CD14-positive monocyte (primary cell): Measurements from ENCODE around the gene CACNA2D2. TPM values are rescaled to one million over a fixed set of nuclear protein-coding genes. Genes with fewer than 3 reads are reported as not detected.

Experiments used
- DNase-seq, 3 donors: peaks; one replicate each; pipeline ENCODE4 v3.0.0-alpha.2; 2011 to 2022
- H2AFZ ChIP-seq: 2 replicates; pipeline ENCODE4 v1.6.0; 2012; ENCODE audit warnings: mild to moderate bottlenecking, low read depth, low read length, inconsistent platforms; ENCODE audit not compliant: insufficient read depth, poor library complexity, severe bottlenecking
- H3K27ac ChIP-seq, 2 donors: 1 replicate in 1 of 2; 2 replicates in 1 of 2; pipeline ENCODE4 v1.5.1; 2012 to 2013; ENCODE audit warnings: low read length in 2 of 2, control low read depth in 1 of 2, inconsistent platforms in 1 of 2, low read depth in 1 of 2, mild to moderate bottlenecking in 1 of 2
- H3K27me3 ChIP-seq, 2 donors: one replicate each; pipeline versions ENCODE4 v1.6.0 to v1.6.1; 2011 to 2013; ENCODE audit warnings: low read length in 2 of 2; ENCODE audit not compliant: control insufficient read depth in 2 of 2, insufficient read depth in 2 of 2
- H3K36me3 ChIP-seq, 2 donors: replicated peaks in 1 of 2; 1 replicate in 1 of 2; 2 replicates in 1 of 2; pipeline versions ENCODE4 v1.5.1 to v1.6.1; 2012 to 2013; ENCODE audit warnings: low read length in 2 of 2, control low read depth in 1 of 2, inconsistent platforms in 1 of 2, mild to moderate bottlenecking in 1 of 2; ENCODE audit not compliant: insufficient read depth in 2 of 2, control insufficient read depth in 1 of 2
- H3K4me1 ChIP-seq, 2 donors: 1 replicate in 1 of 2; 2 replicates in 1 of 2; pipeline versions ENCODE4 v1.5.1 to v1.6.1; 2012 to 2013; ENCODE audit warnings: low read length in 2 of 2, control low read depth in 1 of 2, inconsistent platforms in 1 of 2, mild to moderate bottlenecking in 1 of 2, moderate library complexity in 1 of 2; ENCODE audit not compliant: insufficient read depth in 2 of 2, control insufficient read depth in 1 of 2
- H3K4me2 ChIP-seq: replicated peaks from 2 replicates; pipeline ENCODE3; 2012; ENCODE audit warnings: low read length, moderate library complexity, mild to moderate bottlenecking; ENCODE audit not compliant: poor library complexity, severe bottlenecking; ENCODE audit errors: extremely low read depth
- H3K4me3 ChIP-seq, 3 experiments: fragments of 200-600 bp in 1 of 3; sonication (generic) in 1 of 3; replicated peaks in 1 of 3; 1 replicate in 2 of 3; 2 replicates in 1 of 3; pipeline ENCODE4 v1.5.1; 2011 to 2013; ENCODE audit warnings: low read length in 3 of 3, mild to moderate bottlenecking in 3 of 3, control low read depth in 2 of 3, low read depth in 2 of 3, inconsistent platforms in 1 of 3, moderate library complexity in 1 of 3
- H3K79me2 ChIP-seq: 2 replicates; pipeline ENCODE4 v1.6.0; 2012; ENCODE audit warnings: mild to moderate bottlenecking, control low read depth, inconsistent platforms, low read length, moderate library complexity; ENCODE audit not compliant: insufficient read depth
- H3K9ac ChIP-seq: 2 replicates; pipeline ENCODE4 v1.6.0; 2017; ENCODE audit warnings: low read length, mild to moderate bottlenecking; ENCODE audit not compliant: insufficient read depth, poor library complexity, severe bottlenecking
- H3K9me3 ChIP-seq, 2 donors: replicated peaks in 1 of 2; 1 replicate in 1 of 2; 2 replicates in 1 of 2; pipeline versions ENCODE4 v1.5.1 to v1.6.1; 2012 to 2013; ENCODE audit warnings: low read length in 2 of 2, control low read depth in 1 of 2; ENCODE audit not compliant: control insufficient read depth in 1 of 2, insufficient read depth in 1 of 2
- H4K20me1 ChIP-seq: 2 replicates; pipeline ENCODE4 v1.6.0; 2012; ENCODE audit warnings: mild to moderate bottlenecking, low read length, control low read depth, moderate library complexity; ENCODE audit not compliant: insufficient read depth
- H3K27ac Mint-ChIP-seq, 7 donors: one replicate each; pipeline ENCODE4 v1.8.0; 2020; ENCODE audit warnings: mild to moderate bottlenecking in 7 of 7, mixed read lengths in 7 of 7, moderate library complexity in 6 of 7, inconsistent platforms in 2 of 7
- H3K27me3 Mint-ChIP-seq, 3 donors: one replicate each; pipeline ENCODE4 v1.8.0; 2021 to 2022; ENCODE audit warnings: low read depth in 3 of 3, mild to moderate bottlenecking in 3 of 3, mixed read lengths in 3 of 3, moderate library complexity in 3 of 3, inconsistent platforms in 1 of 3
- H3K36me3 Mint-ChIP-seq, 2 donors: one replicate each; pipeline ENCODE4 v1.8.0; 2020; ENCODE audit warnings: mixed read lengths in 2 of 2, inconsistent platforms in 1 of 2, mild to moderate bottlenecking in 1 of 2
- H3K4me1 Mint-ChIP-seq: one replicate; pipeline ENCODE4 v1.8.0; 2020; ENCODE audit warnings: mild to moderate bottlenecking, mixed read lengths
- H3K4me3 Mint-ChIP-seq, 2 donors: one replicate each; pipeline ENCODE4 v1.8.0; 2020; ENCODE audit warnings: mild to moderate bottlenecking in 2 of 2, mixed read lengths in 2 of 2, moderate library complexity in 1 of 2
- H3K9me3 Mint-ChIP-seq, 7 donors: one replicate each; pipeline ENCODE4 v1.8.0; 2020 to 2022; ENCODE audit warnings: mixed read lengths in 7 of 7, mild to moderate bottlenecking in 6 of 7, moderate library complexity in 6 of 7, inconsistent platforms in 2 of 7
- WGBS: methylation state at CpG from one replicate; pipeline ENCODE4 v1.1.5; 2013; ENCODE audit warnings: missing lambda C conversion rate; ENCODE audit not compliant: insufficient coverage; 5-methylcytosine and 5-hydroxymethylcytosine counted together
- intact Hi-C, 2 donors: fragments of 100-400 bp; cut with micrococcal nuclease; formaldehyde crosslinking; loops; one replicate each; pipeline versions ENCODE4 v1.15.0 to v1.15.1; 2023
- polyA plus RNA-seq, 3 donors: library from polyadenylated mRNA; depleted of rRNA in 1 of 3; unstranded in 2 of 3; stranded (reverse) in 1 of 3; fragments of 300-500 nt in 2 of 3; fragments of >200 nt in 1 of 3; fragmentation: Illumina TruSeq in 2 of 3; gene quantifications; 1 replicate in 2 of 3; 2 replicates in 1 of 3; pipeline ENCODE4 v1.2.3, GENCODE V29; 2012 to 2021
- TF ChIP-seq, protein P1 (sequence below): fragments of 200-600 bp; IDR thresholded peaks from one replicate; pipeline ENCODE4 v1.8.0; 2022; ENCODE audit warnings: antibody characterized with exemption, mild to moderate bottlenecking

Gene CACNA2D2
- polyA plus RNA-seq, 3 donors, result 0.09 to 0.16 TPM; not detected in 1

DNA sequence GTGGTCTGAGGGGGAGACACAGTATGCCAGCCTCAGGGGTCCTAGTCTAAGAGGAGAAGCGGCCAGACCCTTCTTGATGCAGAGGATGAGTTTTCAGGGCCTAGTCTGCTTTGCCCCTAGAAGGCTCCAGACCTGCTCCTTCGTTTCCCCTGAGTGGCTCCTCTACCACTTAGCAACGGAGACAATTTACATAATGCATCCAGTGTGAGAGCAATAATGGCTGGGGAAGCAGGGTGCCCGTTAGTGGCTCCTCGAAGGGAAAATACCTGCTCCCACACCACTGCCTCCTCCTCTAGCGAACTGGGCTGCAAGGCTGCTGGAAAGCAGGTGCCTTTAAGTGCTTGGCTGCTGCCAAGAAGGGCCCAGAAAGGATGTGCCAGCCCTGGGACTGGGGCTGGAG is 38.9 kb downstream of the CACNA2D2 start:
- no peak for DNase-seq
- Histone ChIP-seq H3K27ac (no peak overlapping the region), H2AFZ (no peak overlapping the region), H3K4me3 (no peak overlapping the region), H3K4me2 (no peak overlapping the region), H3K9me3 (no peaks in the 10 kb centered on the region), H3K4me1 (no peaks in the 10 kb centered on the region), H3K27me3 (no peaks in the 10 kb centered on the region), H3K79me2 (no peaks in the 10 kb centered on the region), H3K36me3 (no peaks in the 10 kb centered on the region), H3K9ac (no peak overlapping the region), H4K20me1 (no peaks in the 10 kb centered on the region)
- Mint-ChIP-seq H3K4me3 (no peak overlapping the region), H3K36me3 (no peaks in the 10 kb centered on the region), H3K27ac (peak overlapping the region in 1 of 7 donors; percentile 52), H3K4me1 (no peaks in the 10 kb centered on the region), H3K27me3 (peaks cover 2 to 13% (median 5%) of the 10 kb centered on the region in 3 donors), H3K9me3 (no peaks in the 10 kb centered on the region)
- TF ChIP-seq, protein P1, sequence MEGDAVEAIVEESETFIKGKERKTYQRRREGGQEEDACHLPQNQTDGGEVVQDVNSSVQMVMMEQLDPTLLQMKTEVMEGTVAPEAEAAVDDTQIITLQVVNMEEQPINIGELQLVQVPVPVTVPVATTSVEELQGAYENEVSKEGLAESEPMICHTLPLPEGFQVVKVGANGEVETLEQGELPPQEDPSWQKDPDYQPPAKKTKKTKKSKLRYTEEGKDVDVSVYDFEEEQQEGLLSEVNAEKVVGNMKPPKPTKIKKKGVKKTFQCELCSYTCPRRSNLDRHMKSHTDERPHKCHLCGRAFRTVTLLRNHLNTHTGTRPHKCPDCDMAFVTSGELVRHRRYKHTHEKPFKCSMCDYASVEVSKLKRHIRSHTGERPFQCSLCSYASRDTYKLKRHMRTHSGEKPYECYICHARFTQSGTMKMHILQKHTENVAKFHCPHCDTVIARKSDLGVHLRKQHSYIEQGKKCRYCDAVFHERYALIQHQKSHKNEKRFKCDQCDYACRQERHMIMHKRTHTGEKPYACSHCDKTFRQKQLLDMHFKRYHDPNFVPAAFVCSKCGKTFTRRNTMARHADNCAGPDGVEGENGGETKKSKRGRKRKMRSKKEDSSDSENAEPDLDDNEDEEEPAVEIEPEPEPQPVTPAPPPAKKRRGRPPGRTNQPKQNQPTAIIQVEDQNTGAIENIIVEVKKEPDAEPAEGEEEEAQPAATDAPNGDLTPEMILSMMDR, result no peak
- WGBS, result 90% methylated on average over 2 of the region's 6 CpGs
- intact Hi-C loops, result no loop called here

GRCh38 chr3:50459785-50460184 is 43.6 kb downstream of the CACNA2D2 start:
- Histone ChIP-seq H4K20me1 (no peaks in the 10 kb centered on the region), H3K27ac (no peak overlapping the region), H3K4me1 (no peaks in the 10 kb centered on the region), H3K27me3 (no peaks in the 10 kb centered on the region), H3K4me3 (no peak overlapping the region), H3K36me3 (no peaks in the 10 kb centered on the region), H3K9me3 (no peaks in the 10 kb centered on the region), H3K9ac (no peak overlapping the region), H3K4me2 (no peak overlapping the region), H3K79me2 (no peaks in the 10 kb centered on the region), H2AFZ (no peak overlapping the region)
- H3K4me3 Mint-ChIP-seq, result no peak overlapping the region
- DNase-seq, result no peak
- no peaks in the 10 kb centered on the region for H3K9me3 Mint-ChIP-seq
- TF ChIP-seq, protein P1, result no peak
- peaks cover 4 to 13% (median 5%) of the 10 kb centered on the region in 3 donors for H3K27me3 Mint-ChIP-seq
- no peak overlapping the region for H3K27ac Mint-ChIP-seq
- H3K4me1 Mint-ChIP-seq, result no peaks in the 10 kb centered on the region
- no peaks in the 10 kb centered on the region for H3K36me3 Mint-ChIP-seq
- intact Hi-C loops, result no loop called here
- no CpG with 5 or more reads among the region's 3 CpGs for WGBS
